IMR-90 (cell line): ENCODE results near the gene UBE3C. TPM values are rescaled to one million over a fixed set of nuclear protein-coding genes. Genes with fewer than 3 reads are reported as not detected.

Experiments
- ATAC-seq: fragments of 200-7000 bp; cut with Tn5 transposase; 2 replicates; pipeline ENCODE4 v1.9.1; 2020; ENCODE audit warnings: low read depth, mild to moderate bottlenecking, moderate library complexity
- BruUV-seq: library from RNA; stranded (reverse); fragments of 400-500 nt; replicated peaks from 2 replicates; lab custom pipeline; 2021; lab: Mats Ljungman, UMichigan
- CTCF ChIA-PET: fragments of 300-600 bp; formaldehyde crosslinking; extraction: SDS; loops from one replicate; lab custom pipeline; 2021; ENCODE audit warnings: antibody characterized with exemption; lab: Yijun Ruan, JAX
- POLR2A ChIA-PET: fragments of 300-600 bp; sonication (Branson Sonifier 250); formaldehyde crosslinking; loops from one replicate; lab custom pipeline; 2022; ENCODE audit warnings: antibody characterized with exemption; ENCODE audit not compliant: unreplicated experiment; lab: Charles Lee
- DNase-seq: peaks from one replicate; pipeline ENCODE4 v3.0.0; 2013
- H2AFZ ChIP-seq: replicated peaks from 2 replicates; pipeline ENCODE3; 2013; ENCODE audit warnings: low read length, mild to moderate bottlenecking; ENCODE audit not compliant: poor library complexity
- H2AK5ac ChIP-seq: 2 replicates; pipeline ENCODE4 v1.6.1; 2013; ENCODE audit warnings: low read depth, low read length, inconsistent platforms
- H2AK9ac ChIP-seq: replicated peaks from 2 replicates; pipeline ENCODE3; 2013; ENCODE audit warnings: mild to moderate bottlenecking, low read depth, low read length, moderate library complexity; ENCODE audit not compliant: poor library complexity
- H2BK120ac ChIP-seq: 2 replicates; pipeline ENCODE4 v1.6.1; 2013; ENCODE audit warnings: low read depth, low read length, inconsistent platforms
- H2BK15ac ChIP-seq: 3 replicates; pipeline ENCODE4 v1.6.1; 2013; ENCODE audit warnings: low read depth, low read length, inconsistent platforms
- H2BK20ac ChIP-seq: 2 replicates; pipeline ENCODE4 v1.6.1; 2013; ENCODE audit warnings: low read depth, mild to moderate bottlenecking, inconsistent platforms, low read length, moderate library complexity
- H2BK5ac ChIP-seq: 2 replicates; pipeline ENCODE4 v1.6.1; 2013; ENCODE audit warnings: mild to moderate bottlenecking, low read depth, low read length, inconsistent platforms; ENCODE audit not compliant: poor library complexity, severe bottlenecking
- H3K14ac ChIP-seq: replicated peaks from 2 replicates; pipeline ENCODE4 v1.6.1; 2013; ENCODE audit warnings: low read depth, low read length, inconsistent platforms
- H3K18ac ChIP-seq: 2 replicates; pipeline ENCODE4 v1.6.1; 2013; ENCODE audit warnings: low read depth, low read length, control low read depth
- H3K23ac ChIP-seq: 2 replicates; pipeline ENCODE4 v1.6.1; 2013; ENCODE audit warnings: low read depth, low read length, inconsistent platforms
- H3K27ac ChIP-seq: 2 replicates; pipeline ENCODE4 v1.5.1; 2013; ENCODE audit warnings: mild to moderate bottlenecking, control low read depth, low read length; ENCODE audit not compliant: insufficient read depth
- H3K27me3 ChIP-seq: 2 replicates; pipeline ENCODE4 v1.6.1; 2013; ENCODE audit warnings: low read length; ENCODE audit not compliant: control insufficient read depth, insufficient read depth
- H3K36me3 ChIP-seq: 2 replicates; pipeline ENCODE4 v1.6.1; 2013; ENCODE audit warnings: low read length, mixed read lengths; ENCODE audit not compliant: control insufficient read depth, insufficient read depth
- H3K4ac ChIP-seq: 2 replicates; pipeline ENCODE4 v1.6.1; 2013; ENCODE audit warnings: low read depth, low read length, inconsistent platforms
- H3K4me1 ChIP-seq: 2 replicates; pipeline ENCODE4 v1.6.1; 2013; ENCODE audit warnings: low read length, mixed read lengths; ENCODE audit not compliant: control insufficient read depth, insufficient read depth
- H3K4me2 ChIP-seq: 2 replicates; pipeline ENCODE4 v1.6.1; 2013; ENCODE audit warnings: low read depth, mild to moderate bottlenecking, control low read depth, low read length, moderate library complexity
- H3K4me3 ChIP-seq: 2 replicates; pipeline ENCODE4 v1.5.1; 2013; ENCODE audit warnings: low read depth, mild to moderate bottlenecking, control low read depth, low read length, moderate library complexity; ENCODE audit not compliant: insufficient read depth
- H3K56ac ChIP-seq: 2 replicates; pipeline ENCODE4 v1.6.1; 2013; ENCODE audit warnings: low read length, inconsistent platforms; ENCODE audit not compliant: insufficient read depth; ENCODE audit errors: extremely low read depth
- H3K79me1 ChIP-seq, 2 experiments: 2 replicates each; pipeline ENCODE4 v1.6.1; 2013; ENCODE audit warnings: low read length in 2 of 2, inconsistent platforms in 1 of 2, low read depth in 1 of 2
- H3K9ac ChIP-seq: 2 replicates; pipeline ENCODE4 v1.6.1; 2013; ENCODE audit warnings: low read depth, low read length, control low read depth
- H3K9me1 ChIP-seq: 2 replicates; pipeline ENCODE4 v1.6.1; 2013; ENCODE audit warnings: low read length, inconsistent platforms; ENCODE audit not compliant: insufficient read depth
- H3K9me3 ChIP-seq: 2 replicates; pipeline ENCODE4 v1.6.1; 2013; ENCODE audit warnings: low read length; ENCODE audit not compliant: control insufficient read depth, insufficient read depth
- H4K20me1 ChIP-seq: 2 replicates; pipeline ENCODE4 v1.6.1; 2013; ENCODE audit warnings: low read length, inconsistent platforms; ENCODE audit not compliant: insufficient read depth
- H4K5ac ChIP-seq: 2 replicates; pipeline ENCODE4 v1.6.1; 2013; ENCODE audit warnings: mild to moderate bottlenecking, low read depth, low read length, control low read depth
- H4K8ac ChIP-seq, 2 experiments: 2 replicates each; pipeline ENCODE4 v1.6.1; 2013; ENCODE audit warnings: low read depth in 2 of 2, low read length in 2 of 2, control low read depth in 1 of 2, inconsistent platforms in 1 of 2
- H4K91ac ChIP-seq: 2 replicates; pipeline ENCODE4 v1.6.1; 2013; ENCODE audit warnings: low read depth, low read length, inconsistent platforms; ENCODE audit not compliant: insufficient read depth
- BHLHE40 ChIP-seq: fragments of 150-350 bp; IDR thresholded peaks from 2 replicates; pipeline ENCODE4 v1.6.1; 2016; ENCODE audit warnings: mild to moderate bottlenecking, low read depth, low read length
- CHD1 ChIP-seq: IDR thresholded peaks from 2 replicates; pipeline ENCODE4 v1.6.1; 2012; ENCODE audit warnings: low read depth, low read length, improper control_type of control experiment
- FOS ChIP-seq: fragments of 150-350 bp; IDR thresholded peaks from 2 replicates; pipeline ENCODE4 v1.6.1; 2016; ENCODE audit warnings: low read depth, low read length
- MAFK ChIP-seq: IDR thresholded peaks from 2 replicates; pipeline ENCODE4 v1.6.1; 2012; ENCODE audit warnings: low read depth, low read length, improper control_type of control experiment
- MXI1 ChIP-seq: IDR thresholded peaks from 2 replicates; pipeline ENCODE4 v1.6.1; 2012; ENCODE audit warnings: low read depth, mild to moderate bottlenecking, low read length, moderate library complexity, borderline replicate concordance
- NFE2L2 ChIP-seq: fragments of 150-350 bp; IDR thresholded peaks from 2 replicates; pipeline ENCODE4 v1.6.1; 2016; ENCODE audit warnings: low read depth, mild to moderate bottlenecking, low read length
- RFX5 ChIP-seq: IDR thresholded peaks from 2 replicates; pipeline ENCODE4 v1.8.0; 2012; ENCODE audit warnings: low read depth, mild to moderate bottlenecking, low read length, moderate library complexity
- SMC3 ChIP-seq: fragments of 150-350 bp; IDR thresholded peaks from 2 replicates; pipeline ENCODE4 v1.6.1; 2016; ENCODE audit warnings: low read depth, mild to moderate bottlenecking, antibody characterized with exemption, low read length, moderate library complexity
- WGBS, 2 experiments: methylation state at CpG; one replicate each; pipeline versions ENCODE4 v1.1.5 to v1.1.7; 2013; ENCODE audit warnings: missing lambda C conversion rate in 2 of 2; ENCODE audit not compliant: insufficient read length in 1 of 2; ENCODE audit errors: extremely low coverage in 2 of 2; 5-methylcytosine and 5-hydroxymethylcytosine counted together
- dilution Hi-C: fragments of 300-500 bp; cut with HindIII; formaldehyde crosslinking; loops from one replicate; pipeline ENCODE4 v1.14.3; 2018; ENCODE audit warnings: low sequenced_read_pairs; ENCODE audit not compliant: unreplicated experiment
- in situ Hi-C: fragments of 300-500 bp; cut with MboI; formaldehyde crosslinking; loops from 3 replicates; pipeline ENCODE4 v1.14.3; 2019; ENCODE audit warnings: low sequenced_read_pairs, inconsistent platforms, mixed read lengths
- intact Hi-C: fragments of 100-400 bp; cut with micrococcal nuclease; formaldehyde crosslinking; loops from 2 replicates; pipeline ENCODE4 v1.10.0; 2022
- polyA plus RNA-seq, 3 experiments: library from polyadenylated mRNA; depleted of rRNA; stranded (reverse); fragments of >200 nt; gene quantifications; 2 replicates each; pipeline ENCODE4 v1.2.3, GENCODE V29; 2012; ENCODE audit warnings: low replicate concordance in 1 of 3
- total RNA-seq: library from RNA; depleted of rRNA; stranded (reverse); fragments of >200 nt; gene quantifications from 2 replicates; pipeline ENCODE4 v1.2.3, GENCODE V29; 2012

UBE3C gene
- total and polyA plus RNA-seq, 2 of the 4 experiments (the other 2 are of a cell fraction): 43.0 to 60.6 TPM

GRCh38 chr7:157278167-157278790 is 139.6 kb downstream of the UBE3C start:
- Histone ChIP-seq H2AK5ac (no peak overlapping the region), H3K23ac (no peak overlapping the region), H3K4me3 (no peak overlapping the region), H4K5ac (no peak overlapping the region), H3K27me3 (no peaks in the 10 kb centered on the region), H2BK15ac (no peak overlapping the region), H3K4me2 (no peak overlapping the region), H3K4me1 (peaks cover 7% of the 10 kb centered on the region), H3K9me3 (no peaks in the 10 kb centered on the region), H3K9ac (no peak overlapping the region), H2BK120ac (no peak overlapping the region), H3K18ac (no peak overlapping the region), H2AFZ (no peak overlapping the region), H3K27ac (no peak overlapping the region), H4K8ac (no peak overlapping the region; a peak in 1 of 4 replicates), H3K9me1 (peaks cover 8% of the 10 kb centered on the region), H3K36me3 (no peaks in the 10 kb centered on the region), H2AK9ac (peak overlapping the region; percentile 24), H4K20me1 (no peaks in the 10 kb centered on the region), H3K4ac (no peak overlapping the region), H3K14ac (no peak overlapping the region), H3K79me1 (peaks cover under 1 to 2% of the 10 kb centered on the region in 2 experiments; a peak in 3 of 4 replicates), H3K56ac (no peak overlapping the region), H2BK20ac (no peak overlapping the region), H4K91ac (no peak overlapping the region), H2BK5ac (no peak overlapping the region)
- dilution Hi-C loops: no loop called here
- in situ Hi-C loops: no loop called here
- ChIA-PET POLR2A (no interaction called here), CTCF (no interaction called here)
- intact Hi-C loops: no loop called here
- no peak for ATAC-seq
- DNase-seq: no peak
- no peak for TF ChIP-seq MXI1
- TF ChIP-seq FOS: no peak
- no peak for TF ChIP-seq CHD1
- no peak for TF ChIP-seq SMC3
- TF ChIP-seq RFX5: no peak
- no peak for TF ChIP-seq NFE2L2
- TF ChIP-seq BHLHE40: no peak
- TF ChIP-seq MAFK: no peak
- WGBS, 2 experiments: 88% methylated on average over 7 of the region's 11 CpGs; no CpG with 5 or more reads in 1 of the 2 experiments
- no TSS peak for BruUV-seq
